Muscle layer of duodenum (tissue), 2 donors: Measurements from ENCODE around the gene NIN.

ENCODE experiments used
- H3K27ac ChIP-seq: one replicate; pipeline ENCODE4 v1.7.0; 2013; ENCODE audit warnings: mild to moderate bottlenecking, low read length
- H3K27me3 ChIP-seq: one replicate; pipeline ENCODE4 v1.7.0; 2013; ENCODE audit warnings: low read depth, mild to moderate bottlenecking, control low read depth, low read length
- H3K36me3 ChIP-seq, 2 donors: one replicate each; pipeline ENCODE4 v1.7.0; 2013; ENCODE audit warnings: low read length in 2 of 2, control low read depth in 1 of 2, mild to moderate bottlenecking in 1 of 2; ENCODE audit not compliant: insufficient read depth in 2 of 2, control insufficient read depth in 1 of 2
- H3K4me1 ChIP-seq, 2 donors: one replicate each; pipeline ENCODE4 v1.7.0; 2013; ENCODE audit warnings: low read length in 2 of 2, mild to moderate bottlenecking in 2 of 2, control low read depth in 1 of 2, moderate library complexity in 1 of 2; ENCODE audit not compliant: insufficient read depth in 2 of 2, control insufficient read depth in 1 of 2
- H3K4me3 ChIP-seq, 2 donors: one replicate each; pipeline ENCODE4 v1.7.0; 2013; ENCODE audit warnings: low read length in 2 of 2, low read depth in 1 of 2, mild to moderate bottlenecking in 1 of 2
- H3K9me3 ChIP-seq, 2 donors: one replicate each; pipeline ENCODE4 v1.7.0; 2013; ENCODE audit warnings: low read length in 2 of 2, control low read depth in 1 of 2, mild to moderate bottlenecking in 1 of 2; ENCODE audit not compliant: control insufficient read depth in 1 of 2
- donor health status: healthy.

Gene NIN

GRCh38 chr14:50678163-50678562 is 152.8 kb downstream of the NIN start:
- H3K4me3 ChIP-seq, result no peak overlapping the region
- no peaks in the 10 kb centered on the region for H3K9me3 ChIP-seq
- no peaks in the 10 kb centered on the region for H3K4me1 ChIP-seq
- H3K27me3 ChIP-seq, result no peaks in the 10 kb centered on the region
- H3K27ac ChIP-seq, result no peak overlapping the region
- H3K36me3 ChIP-seq, result no peaks in the 10 kb centered on the region

GRCh38 chr14:50677527-50678063 is 153.4 kb downstream of the NIN start:
- Histone ChIP-seq H3K27ac (no peak overlapping the region), H3K4me3 (no peak overlapping the region), H3K9me3 (no peaks in the 10 kb centered on the region), H3K4me1 (no peaks in the 10 kb centered on the region), H3K36me3 (no peaks in the 10 kb centered on the region), H3K27me3 (no peaks in the 10 kb centered on the region)

GRCh38 chr14:50676814-50677516 is 154.0 kb downstream of the NIN start:
- no peak overlapping the region for H3K4me3 ChIP-seq
- no peaks in the 10 kb centered on the region for H3K4me1 ChIP-seq
- H3K36me3 ChIP-seq, result no peaks in the 10 kb centered on the region
- H3K27me3 ChIP-seq, result no peaks in the 10 kb centered on the region
- no peak overlapping the region for H3K27ac ChIP-seq
- no peaks in the 10 kb centered on the region for H3K9me3 ChIP-seq

DNA sequence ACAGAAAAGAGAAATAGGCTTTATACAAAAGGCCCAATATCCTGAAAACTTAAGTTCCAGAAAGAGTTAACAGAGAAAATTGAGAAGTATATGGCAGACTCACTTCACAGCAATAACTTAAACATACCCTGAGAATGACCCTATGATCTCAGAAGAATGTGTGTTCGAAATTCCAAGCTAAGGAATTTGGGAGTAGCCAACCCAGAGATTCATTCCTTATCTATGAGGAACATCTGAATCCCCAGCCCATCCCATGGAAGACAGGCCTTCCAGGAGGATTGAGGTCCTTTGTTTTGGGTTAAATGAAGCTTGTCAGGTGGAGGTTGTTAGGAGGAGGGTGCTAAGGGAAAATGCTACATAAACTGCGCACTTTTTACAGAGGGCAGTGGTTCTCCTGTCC is 155.4 kb downstream of the NIN start:
- Histone ChIP-seq H3K36me3 (no peaks in the 10 kb centered on the region), H3K27me3 (no peaks in the 10 kb centered on the region), H3K4me3 (no peak overlapping the region), H3K27ac (no peak overlapping the region), H3K9me3 (no peaks in the 10 kb centered on the region), H3K4me1 (no peaks in the 10 kb centered on the region)

- Histone ChIP-seq H3K4me1 (peaks cover 0 to 6% of the 10 kb centered on the region in 2 donors), H3K27ac (no peak overlapping the region), H3K4me3 (no peak overlapping the region), H3K9me3 (no peaks in the 10 kb centered on the region), H3K36me3 (no peaks in the 10 kb centered on the region), H3K27me3 (no peaks in the 10 kb centered on the region)
These were observed 160.1 kb downstream of the NIN start for GRCh38 chr14:50670866-50671256.

DNA sequence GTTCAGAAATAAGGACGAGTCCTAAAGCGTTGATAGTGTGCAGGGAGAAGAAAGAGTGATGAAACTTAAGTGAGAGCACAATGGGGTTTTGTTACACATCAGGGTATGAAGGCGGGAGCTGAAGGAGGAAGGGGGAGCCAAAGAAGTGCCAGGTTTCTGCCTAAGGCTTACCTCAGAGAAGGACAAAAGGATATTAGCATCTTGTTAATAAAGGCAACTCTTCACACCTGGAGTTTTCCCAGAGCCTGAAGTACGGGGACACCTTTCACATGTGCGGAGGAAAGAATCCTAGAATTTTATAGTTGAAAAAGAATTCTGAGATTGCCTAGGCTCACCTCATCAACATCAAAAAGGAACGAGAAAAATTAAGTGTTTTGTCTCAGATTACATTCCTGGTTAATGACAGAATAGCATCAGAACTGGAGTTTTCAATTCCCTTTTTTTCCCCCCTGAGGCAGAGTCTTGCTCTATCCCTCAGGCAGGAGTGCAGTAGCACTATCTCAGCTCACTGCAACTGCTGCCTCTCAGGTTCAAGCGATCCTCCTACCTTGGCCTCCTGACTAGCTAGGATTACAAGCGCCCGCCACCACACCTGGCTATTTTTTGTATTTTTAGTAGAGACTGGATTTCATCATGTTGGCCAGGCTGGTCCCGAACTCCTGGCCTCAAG is 160.6 kb downstream of the NIN start:
- no peaks in the 10 kb centered on the region for H3K36me3 ChIP-seq
- no peaks in the 10 kb centered on the region for H3K27me3 ChIP-seq
- no peak overlapping the region for H3K27ac ChIP-seq
- H3K4me3 ChIP-seq, result no peak overlapping the region
- peaks cover 0 to 6% of the 10 kb centered on the region in 2 donors for H3K4me1 ChIP-seq
- no peaks in the 10 kb centered on the region for H3K9me3 ChIP-seq
